ENCODE measurements around the gene PALLD.

Gene PALLD

DNA sequence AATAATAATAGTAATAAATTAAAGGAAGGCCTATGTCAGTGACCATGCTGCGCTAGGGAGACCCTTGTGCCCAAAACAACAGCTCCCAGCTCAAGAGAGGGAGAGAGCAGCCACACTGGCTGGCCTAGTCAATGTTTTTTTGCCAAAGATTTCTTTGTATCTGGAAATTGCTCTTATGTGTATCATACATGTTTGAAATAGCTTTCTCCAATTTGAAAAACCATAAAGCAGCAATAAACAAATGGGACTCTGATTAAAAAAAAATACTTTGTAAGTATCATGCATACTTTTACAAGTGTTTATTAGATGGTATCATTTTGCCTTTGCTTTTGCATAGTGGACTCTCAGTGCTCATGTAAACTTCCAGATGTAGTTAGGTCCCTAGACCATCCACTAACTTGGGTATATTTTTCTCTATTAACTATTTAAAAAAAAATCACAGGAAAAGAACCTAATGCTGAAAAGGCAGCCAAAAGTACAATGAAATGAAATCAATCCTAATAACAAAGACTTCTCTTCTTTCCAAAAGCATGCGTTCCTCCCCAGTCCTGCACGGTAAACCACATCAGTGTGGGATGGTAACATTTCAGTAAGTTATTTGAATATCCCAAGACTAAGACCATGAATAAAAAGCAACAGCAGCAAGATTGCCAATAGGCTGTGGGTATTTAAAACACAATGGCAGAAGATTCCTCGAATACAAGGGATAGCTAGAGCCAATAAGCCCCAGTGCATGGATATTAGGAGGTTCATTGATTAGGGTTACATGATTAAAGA is 117.6 kb downstream of the PALLD start:
- no peak overlapping the region for H3K4me3 ChIP-seq (ENCODE audit: low read depth, low read length)
- no peak for TF ChIP-seq CTCF (IDR thresholded peaks at IDR 0.05; ENCODE audit: low read depth, low read length)

GRCh38 chr4:168615294-168616065 is 118.6 kb downstream of the PALLD start:
- TF ChIP-seq CTCF (IDR thresholded peaks at IDR 0.05; ENCODE audit: low read depth, low read length) = no peak
- H3K4me3 ChIP-seq (ENCODE audit: low read depth, low read length) = no peak overlapping the region

- TF ChIP-seq CTCF (IDR thresholded peaks at IDR 0.05; ENCODE audit: low read depth, low read length) = no peak
- H3K4me3 ChIP-seq (ENCODE audit: low read depth, low read length) = no peak overlapping the region
These were observed 121.9 kb downstream of the PALLD start for GRCh38 chr4:168618577-168619265.

- no peak overlapping the region for H3K4me3 ChIP-seq (ENCODE audit: low read depth, low read length)
- TF ChIP-seq CTCF (IDR thresholded peaks at IDR 0.05; ENCODE audit: low read depth, low read length) = no peak
These were observed 122.4 kb downstream of the PALLD start for GRCh38 chr4:168619266-168619631.

DNA sequence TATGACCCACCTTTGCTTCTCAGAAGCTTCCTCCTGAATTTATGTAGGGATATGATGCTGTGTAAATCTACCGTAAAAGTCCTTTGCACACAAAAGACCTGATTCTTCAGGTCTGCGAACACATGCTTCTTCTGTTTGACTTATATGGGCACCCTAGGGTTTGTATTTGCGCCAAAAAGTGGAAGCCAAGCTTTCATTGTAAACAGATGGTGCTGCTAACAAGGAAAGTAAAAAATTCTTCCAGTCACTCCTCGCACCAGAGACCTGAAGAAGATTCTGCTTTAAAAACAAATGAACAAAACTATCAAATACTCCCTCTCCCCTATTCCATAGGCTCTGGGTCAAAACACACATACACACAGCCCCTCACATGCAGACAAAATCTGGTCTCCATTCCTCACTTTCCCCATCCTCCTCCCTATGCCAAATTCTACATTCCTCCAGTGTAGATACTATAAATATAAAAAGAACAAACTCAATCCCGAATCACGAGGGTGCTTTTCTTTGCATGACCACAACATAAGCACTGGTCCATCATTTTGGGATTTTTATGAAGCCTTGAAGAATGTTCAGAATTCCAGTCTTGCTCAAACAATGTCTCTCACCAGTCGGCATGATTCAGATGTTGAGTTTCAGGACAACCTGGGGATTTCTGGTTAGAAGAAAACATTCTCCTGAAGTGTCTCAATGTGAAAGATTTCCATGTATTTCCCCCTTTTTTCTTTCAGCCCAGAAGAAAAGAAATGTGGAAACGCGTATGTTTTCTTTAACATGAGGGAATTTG is 125.1 kb downstream of the PALLD start:
- TF ChIP-seq CTCF (IDR thresholded peaks at IDR 0.05; ENCODE audit: low read depth, low read length) = no peak
- no peak overlapping the region for H3K4me3 ChIP-seq (ENCODE audit: low read depth, low read length)

- H3K4me3 ChIP-seq (ENCODE audit: low read depth, low read length) = no peak overlapping the region
- TF ChIP-seq CTCF (IDR thresholded peaks at IDR 0.05; ENCODE audit: low read depth, low read length) = no peak
These were observed 125.7 kb downstream of the PALLD start for GRCh38 chr4:168622600-168622999.

All from WI38 (cell line).